IMR-90 (cell line): Measurements from ENCODE around the gene VMO1. TPM values are rescaled to one million over a fixed set of nuclear protein-coding genes. Genes with fewer than 3 reads are reported as not detected.

Source experiments
- ATAC-seq: fragments of 200-7000 bp; cut with Tn5 transposase; 2 replicates; pipeline ENCODE4 v1.9.1; 2020; ENCODE audit warnings: low read depth, mild to moderate bottlenecking, moderate library complexity
- BruUV-seq: library from RNA; stranded (reverse); fragments of 400-500 nt; replicated peaks from 2 replicates; lab custom pipeline; 2021; lab: Mats Ljungman, UMichigan
- CTCF ChIA-PET: fragments of 300-600 bp; formaldehyde crosslinking; extraction: SDS; loops from one replicate; lab custom pipeline; 2021; ENCODE audit warnings: antibody characterized with exemption; lab: Yijun Ruan, JAX
- POLR2A ChIA-PET: fragments of 300-600 bp; sonication (Branson Sonifier 250); formaldehyde crosslinking; loops from one replicate; lab custom pipeline; 2022; ENCODE audit warnings: antibody characterized with exemption; ENCODE audit not compliant: unreplicated experiment; lab: Charles Lee
- DNase-seq: peaks from one replicate; pipeline ENCODE4 v3.0.0; 2013
- H2AFZ ChIP-seq: replicated peaks from 2 replicates; pipeline ENCODE3; 2013; ENCODE audit warnings: low read length, mild to moderate bottlenecking; ENCODE audit not compliant: poor library complexity
- H2AK5ac ChIP-seq: 2 replicates; pipeline ENCODE4 v1.6.1; 2013; ENCODE audit warnings: low read depth, low read length, inconsistent platforms
- H2AK9ac ChIP-seq: replicated peaks from 2 replicates; pipeline ENCODE3; 2013; ENCODE audit warnings: mild to moderate bottlenecking, low read depth, low read length, moderate library complexity; ENCODE audit not compliant: poor library complexity
- H2BK120ac ChIP-seq: 2 replicates; pipeline ENCODE4 v1.6.1; 2013; ENCODE audit warnings: low read depth, low read length, inconsistent platforms
- H2BK15ac ChIP-seq: 3 replicates; pipeline ENCODE4 v1.6.1; 2013; ENCODE audit warnings: low read depth, low read length, inconsistent platforms
- H2BK20ac ChIP-seq: 2 replicates; pipeline ENCODE4 v1.6.1; 2013; ENCODE audit warnings: low read depth, mild to moderate bottlenecking, inconsistent platforms, low read length, moderate library complexity
- H2BK5ac ChIP-seq: 2 replicates; pipeline ENCODE4 v1.6.1; 2013; ENCODE audit warnings: mild to moderate bottlenecking, low read depth, low read length, inconsistent platforms; ENCODE audit not compliant: poor library complexity, severe bottlenecking
- H3K14ac ChIP-seq: replicated peaks from 2 replicates; pipeline ENCODE4 v1.6.1; 2013; ENCODE audit warnings: low read depth, low read length, inconsistent platforms
- H3K18ac ChIP-seq: 2 replicates; pipeline ENCODE4 v1.6.1; 2013; ENCODE audit warnings: low read depth, low read length, control low read depth
- H3K23ac ChIP-seq: 2 replicates; pipeline ENCODE4 v1.6.1; 2013; ENCODE audit warnings: low read depth, low read length, inconsistent platforms
- H3K27ac ChIP-seq: 2 replicates; pipeline ENCODE4 v1.5.1; 2013; ENCODE audit warnings: mild to moderate bottlenecking, control low read depth, low read length; ENCODE audit not compliant: insufficient read depth
- H3K27me3 ChIP-seq: 2 replicates; pipeline ENCODE4 v1.6.1; 2013; ENCODE audit warnings: low read length; ENCODE audit not compliant: control insufficient read depth, insufficient read depth
- H3K36me3 ChIP-seq: 2 replicates; pipeline ENCODE4 v1.6.1; 2013; ENCODE audit warnings: low read length, mixed read lengths; ENCODE audit not compliant: control insufficient read depth, insufficient read depth
- H3K4ac ChIP-seq: 2 replicates; pipeline ENCODE4 v1.6.1; 2013; ENCODE audit warnings: low read depth, low read length, inconsistent platforms
- H3K4me1 ChIP-seq: 2 replicates; pipeline ENCODE4 v1.6.1; 2013; ENCODE audit warnings: low read length, mixed read lengths; ENCODE audit not compliant: control insufficient read depth, insufficient read depth
- H3K4me2 ChIP-seq: 2 replicates; pipeline ENCODE4 v1.6.1; 2013; ENCODE audit warnings: low read depth, mild to moderate bottlenecking, control low read depth, low read length, moderate library complexity
- H3K4me3 ChIP-seq: 2 replicates; pipeline ENCODE4 v1.5.1; 2013; ENCODE audit warnings: low read depth, mild to moderate bottlenecking, control low read depth, low read length, moderate library complexity; ENCODE audit not compliant: insufficient read depth
- H3K56ac ChIP-seq: 2 replicates; pipeline ENCODE4 v1.6.1; 2013; ENCODE audit warnings: low read length, inconsistent platforms; ENCODE audit not compliant: insufficient read depth; ENCODE audit errors: extremely low read depth
- H3K79me1 ChIP-seq, 2 experiments: 2 replicates each; pipeline ENCODE4 v1.6.1; 2013; ENCODE audit warnings: low read length in 2 of 2, inconsistent platforms in 1 of 2, low read depth in 1 of 2
- H3K9ac ChIP-seq: 2 replicates; pipeline ENCODE4 v1.6.1; 2013; ENCODE audit warnings: low read depth, low read length, control low read depth
- H3K9me1 ChIP-seq: 2 replicates; pipeline ENCODE4 v1.6.1; 2013; ENCODE audit warnings: low read length, inconsistent platforms; ENCODE audit not compliant: insufficient read depth
- H3K9me3 ChIP-seq: 2 replicates; pipeline ENCODE4 v1.6.1; 2013; ENCODE audit warnings: low read length; ENCODE audit not compliant: control insufficient read depth, insufficient read depth
- H4K20me1 ChIP-seq: 2 replicates; pipeline ENCODE4 v1.6.1; 2013; ENCODE audit warnings: low read length, inconsistent platforms; ENCODE audit not compliant: insufficient read depth
- H4K5ac ChIP-seq: 2 replicates; pipeline ENCODE4 v1.6.1; 2013; ENCODE audit warnings: mild to moderate bottlenecking, low read depth, low read length, control low read depth
- H4K8ac ChIP-seq, 2 experiments: 2 replicates each; pipeline ENCODE4 v1.6.1; 2013; ENCODE audit warnings: low read depth in 2 of 2, low read length in 2 of 2, control low read depth in 1 of 2, inconsistent platforms in 1 of 2
- H4K91ac ChIP-seq: 2 replicates; pipeline ENCODE4 v1.6.1; 2013; ENCODE audit warnings: low read depth, low read length, inconsistent platforms; ENCODE audit not compliant: insufficient read depth
- CEBPB ChIP-seq: IDR thresholded peaks from 2 replicates; pipeline ENCODE4 v1.6.1; 2012; ENCODE audit warnings: low read depth, low read length, improper control_type of control experiment
- CHD1 ChIP-seq: IDR thresholded peaks from 2 replicates; pipeline ENCODE4 v1.6.1; 2012; ENCODE audit warnings: low read depth, low read length, improper control_type of control experiment
- FOS ChIP-seq: fragments of 150-350 bp; IDR thresholded peaks from 2 replicates; pipeline ENCODE4 v1.6.1; 2016; ENCODE audit warnings: low read depth, low read length
- POLR2A ChIP-seq: IDR thresholded peaks from 2 replicates; pipeline ENCODE4 v1.6.1; 2012; ENCODE audit warnings: mild to moderate bottlenecking, low read depth, low read length
- RAD21 ChIP-seq: IDR thresholded peaks from 2 replicates; pipeline ENCODE4 v1.6.1; 2012; ENCODE audit warnings: low read length, improper control_type of control experiment
- RCOR1 ChIP-seq: IDR thresholded peaks from 2 replicates; pipeline ENCODE4 v1.6.1; 2012; ENCODE audit warnings: mild to moderate bottlenecking, low read length, improper control_type of control experiment; ENCODE audit not compliant: insufficient replicate concordance
- RFX5 ChIP-seq: IDR thresholded peaks from 2 replicates; pipeline ENCODE4 v1.8.0; 2012; ENCODE audit warnings: low read depth, mild to moderate bottlenecking, low read length, moderate library complexity
- USF2 ChIP-seq: fragments of 150-350 bp; IDR thresholded peaks from 2 replicates; pipeline ENCODE4 v1.6.1; 2017; ENCODE audit warnings: mild to moderate bottlenecking, antibody characterized with exemption, low read length, low read depth
- WGBS, 2 experiments: methylation state at CpG; one replicate each; pipeline versions ENCODE4 v1.1.5 to v1.1.7; 2013; ENCODE audit warnings: missing lambda C conversion rate in 2 of 2; ENCODE audit not compliant: insufficient read length in 1 of 2; ENCODE audit errors: extremely low coverage in 2 of 2; 5-methylcytosine and 5-hydroxymethylcytosine counted together
- dilution Hi-C: fragments of 300-500 bp; cut with HindIII; formaldehyde crosslinking; loops from one replicate; pipeline ENCODE4 v1.14.3; 2018; ENCODE audit warnings: low sequenced_read_pairs; ENCODE audit not compliant: unreplicated experiment
- in situ Hi-C: fragments of 300-500 bp; cut with MboI; formaldehyde crosslinking; loops from 3 replicates; pipeline ENCODE4 v1.14.3; 2019; ENCODE audit warnings: low sequenced_read_pairs, inconsistent platforms, mixed read lengths
- intact Hi-C: fragments of 100-400 bp; cut with micrococcal nuclease; formaldehyde crosslinking; loops from 2 replicates; pipeline ENCODE4 v1.10.0; 2022
- polyA plus RNA-seq, 3 experiments: library from polyadenylated mRNA; depleted of rRNA; stranded (reverse); fragments of >200 nt; gene quantifications; 2 replicates each; pipeline ENCODE4 v1.2.3, GENCODE V29; 2012; ENCODE audit warnings: low replicate concordance in 1 of 3
- total RNA-seq: library from RNA; depleted of rRNA; stranded (reverse); fragments of >200 nt; gene quantifications from 2 replicates; pipeline ENCODE4 v1.2.3, GENCODE V29; 2012
- TF ChIP-seq, protein P1 (sequence below): conservative IDR thresholded peaks from 2 replicates; pipeline ENCODE4 v1.5.1; 2012; ENCODE audit warnings: mild to moderate bottlenecking, low read depth, low read length, improper control_type of control experiment

VMO1 gene
- total and polyA plus RNA-seq, 2 of the 4 experiments (the other 2 are of a cell fraction) = 0.14 TPM; not detected in 1

DNA sequence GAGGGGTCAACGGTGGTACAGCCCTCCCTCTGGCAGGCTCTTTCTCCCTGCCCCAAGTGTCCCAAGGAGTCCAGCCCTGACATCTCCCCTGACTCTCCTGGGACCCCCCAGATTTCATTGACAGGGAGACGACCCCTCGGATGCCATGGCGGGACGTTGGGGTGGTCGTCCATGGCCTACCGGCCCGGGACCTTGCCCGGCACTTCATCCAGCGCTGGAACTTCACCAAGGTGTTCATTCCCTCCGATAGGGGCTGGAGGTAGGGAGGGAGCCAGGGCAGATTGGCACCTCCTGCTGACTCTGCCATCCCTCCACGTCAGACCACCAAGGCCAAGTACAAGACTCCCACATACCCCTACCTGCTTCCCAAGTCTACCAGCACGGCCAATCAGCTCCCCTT lies 30.7 kb upstream of the VMO1 start:
- H2BK120ac ChIP-seq = no peak overlapping the region
- no peak overlapping the region for H3K9ac ChIP-seq
- intact Hi-C loops (no loop called here), in situ Hi-C loops (no loop called here), dilution Hi-C loops (no loop called here)
- no peak overlapping the region for H3K4me2 ChIP-seq
- no peak overlapping the region for H3K23ac ChIP-seq
- H2BK15ac ChIP-seq = no peak overlapping the region
- no peak overlapping the region for H4K8ac ChIP-seq
- no peak overlapping the region for H2AK5ac ChIP-seq
- no peak overlapping the region for H2BK5ac ChIP-seq
- H3K4ac ChIP-seq = no peak overlapping the region
- POLR2A ChIA-PET = no interaction called here
- ATAC-seq (no peak), DNase-seq (no peak)
- H2AFZ ChIP-seq = no peak overlapping the region
- peaks cover 11% of the 10 kb centered on the region for H4K20me1 ChIP-seq
- peaks cover 43% of the 10 kb centered on the region for H3K36me3 ChIP-seq
- H3K4me1 ChIP-seq = no peaks in the 10 kb centered on the region
- H3K27me3 ChIP-seq = no peaks in the 10 kb centered on the region
- no peak overlapping the region for H4K91ac ChIP-seq
- H3K14ac ChIP-seq = no peak overlapping the region
- BruUV-seq = no TSS peak
- no peak for TF ChIP-seq RFX5
- TF ChIP-seq RAD21 = no peak
- TF ChIP-seq POLR2A = no peak
- no peak for TF ChIP-seq CEBPB
- no peak for TF ChIP-seq CHD1
- TF ChIP-seq RCOR1 = no peak
- TF ChIP-seq USF2 = no peak
- TF ChIP-seq FOS = no peak
- TF ChIP-seq, protein P1, sequence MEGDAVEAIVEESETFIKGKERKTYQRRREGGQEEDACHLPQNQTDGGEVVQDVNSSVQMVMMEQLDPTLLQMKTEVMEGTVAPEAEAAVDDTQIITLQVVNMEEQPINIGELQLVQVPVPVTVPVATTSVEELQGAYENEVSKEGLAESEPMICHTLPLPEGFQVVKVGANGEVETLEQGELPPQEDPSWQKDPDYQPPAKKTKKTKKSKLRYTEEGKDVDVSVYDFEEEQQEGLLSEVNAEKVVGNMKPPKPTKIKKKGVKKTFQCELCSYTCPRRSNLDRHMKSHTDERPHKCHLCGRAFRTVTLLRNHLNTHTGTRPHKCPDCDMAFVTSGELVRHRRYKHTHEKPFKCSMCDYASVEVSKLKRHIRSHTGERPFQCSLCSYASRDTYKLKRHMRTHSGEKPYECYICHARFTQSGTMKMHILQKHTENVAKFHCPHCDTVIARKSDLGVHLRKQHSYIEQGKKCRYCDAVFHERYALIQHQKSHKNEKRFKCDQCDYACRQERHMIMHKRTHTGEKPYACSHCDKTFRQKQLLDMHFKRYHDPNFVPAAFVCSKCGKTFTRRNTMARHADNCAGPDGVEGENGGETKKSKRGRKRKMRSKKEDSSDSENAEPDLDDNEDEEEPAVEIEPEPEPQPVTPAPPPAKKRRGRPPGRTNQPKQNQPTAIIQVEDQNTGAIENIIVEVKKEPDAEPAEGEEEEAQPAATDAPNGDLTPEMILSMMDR = no peak
- H3K9me1 ChIP-seq = 0 out of 2 replicates have a peak, but pooled peaks cover 4% of the 10 kb centered on the region
- H3K9me3 ChIP-seq = no peaks in the 10 kb centered on the region
- no peak overlapping the region for H3K18ac ChIP-seq
- H3K79me1 ChIP-seq = no peaks in the 10 kb centered on the region
- 89% methylated on average over 2 of the region's 13 CpGs; no CpG with 5 or more reads in 1 of the 2 experiments for WGBS, 2 experiments
- H2BK20ac ChIP-seq = no peak overlapping the region
- no peak overlapping the region for H3K4me3 ChIP-seq
- H3K56ac ChIP-seq = no peak overlapping the region
- CTCF ChIA-PET = no interaction called here
- no peak overlapping the region for H2AK9ac ChIP-seq
- no peak overlapping the region for H4K5ac ChIP-seq
- H3K27ac ChIP-seq = no peak overlapping the region
